Lung microvascular endothelial cell (primary cell): ENCODE data around the gene ZNF627. TPM values are rescaled to one million over a fixed set of nuclear protein-coding genes. Genes with fewer than 3 reads are reported as not detected.
"Not testable (repeated sequence)": the region's sequence is repeated elsewhere in the genome, so short reads cannot be mapped to it uniquely, and the experiment has no call there.

Source experiments
- DNase-seq, 2 donors: peaks; one replicate each; pipeline versions ENCODE4 v3.0.0 to v3.0.0-alpha.2; 2010; ENCODE audit warnings: low read depth in 2 of 2
- total RNA-seq: library from RNA; depleted of rRNA; stranded (reverse); fragments of >200 nt; gene quantifications from 2 replicates; pipeline ENCODE4 v1.2.1, GENCODE V29; 2014

Gene ZNF627
- total RNA-seq, 1 donor from 2014 or later = 24.0 TPM

GRCh38 chr19:11574689-11575088 is 22.6 kb upstream of the ZNF627 start:
- no peak for DNase-seq

GRCh38 chr19:11576227-11576626 is 21.1 kb upstream of the ZNF627 start:
- DNase-seq = no peak

GRCh38 chr19:11577451-11578257 is 19.6 kb upstream of the ZNF627 start, which contains the start of gene ACP5:
Gene ACP5, minus strand, starts transcription at chr19:11577645. Its CDS starts 328 bp downstream, at chr19:11577317.
- no peak for DNase-seq

- no peak for DNase-seq
Observed at GRCh38 chr19:11578258-11579142, 18.8 kb upstream of the ZNF627 start.

GRCh38 chr19:11580116-11580515 is 17.2 kb upstream of the ZNF627 start:
- DNase-seq = no peak

- DNase-seq = peak in 1 of 2 donors; percentile 24
Observed at GRCh38 chr19:11581740-11582139, 15.5 kb upstream of the ZNF627 start.

GRCh38 chr19:11586331-11586730 is 11.0 kb upstream of the ZNF627 start:
- no peak for DNase-seq

- DNase-seq = peak; percentile 60 to 72
Observed at GRCh38 chr19:11587302-11587974, 9.8 kb upstream of the ZNF627 start.

- DNase-seq = no peak
Observed at GRCh38 chr19:11587975-11588631, 9.2 kb upstream of the ZNF627 start.

- DNase-seq = no peak
Observed at GRCh38 chr19:11594084-11594483, 3.2 kb upstream of the ZNF627 start.

GRCh38 chr19:11596156-11596555 is 1.1 kb upstream of the ZNF627 start:
- no peak for DNase-seq

- no peak for DNase-seq
Observed at GRCh38 chr19:11598103-11598483, 810 bp downstream of the ZNF627 start.

GRCh38 chr19:11598746-11599145 is 1.5 kb downstream of the ZNF627 start:
- no peak for DNase-seq

GRCh38 chr19:11599704-11600103 is 2.4 kb downstream of the ZNF627 start:
- DNase-seq = not testable (repeated sequence)

GRCh38 chr19:11606484-11606883 is 9.2 kb downstream of the ZNF627 start:
- DNase-seq = no peak

GRCh38 chr19:11611730-11612129 is 14.4 kb downstream of the ZNF627 start:
- DNase-seq = no peak

GRCh38 chr19:11612816-11613511 is 15.7 kb downstream of the ZNF627 start:
- no peak for DNase-seq

GRCh38 chr19:11617180-11618062 is 20.1 kb downstream of the ZNF627 start:
- DNase-seq = no peak

- no peak for DNase-seq
Observed at GRCh38 chr19:11620553-11620952, 23.3 kb downstream of the ZNF627 start.

GRCh38 chr19:11622401-11622800 is 25.1 kb downstream of the ZNF627 start:
- not testable (repeated sequence) for DNase-seq
